AG08396 (cell line): ENCODE data around the gene CCDC60.

Experiments used
- DNase-seq: peaks from one replicate; pipeline ENCODE4 v3.0.0; 2012; ENCODE audit warnings: low spot score, mixed read lengths

CCDC60 gene, protein sequence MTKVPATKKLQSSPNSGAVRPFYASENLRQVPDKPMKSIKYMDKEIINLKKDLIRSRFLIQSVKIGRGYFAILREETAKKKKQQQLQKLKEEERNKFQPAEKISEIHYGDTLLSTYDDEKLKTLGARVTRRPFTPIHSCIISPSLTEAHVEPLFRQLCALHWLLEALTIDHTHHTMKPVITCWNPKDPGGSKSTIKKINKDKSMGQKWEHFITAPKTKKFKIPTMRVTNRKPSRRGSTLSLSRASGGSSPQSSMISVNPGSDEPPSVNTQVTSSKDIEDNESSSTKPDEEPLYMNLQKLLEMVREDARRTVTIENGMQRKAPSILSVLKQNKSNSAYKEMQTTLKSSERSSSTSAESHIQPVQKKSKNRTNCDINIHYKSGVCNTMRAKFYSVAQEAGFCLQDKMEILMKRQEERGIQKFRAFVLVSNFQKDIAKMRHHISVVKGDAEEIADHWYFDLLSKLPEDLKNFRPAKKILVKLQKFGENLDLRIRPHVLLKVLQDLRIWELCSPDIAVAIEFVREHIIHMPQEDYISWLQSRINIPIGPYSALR

DNA sequence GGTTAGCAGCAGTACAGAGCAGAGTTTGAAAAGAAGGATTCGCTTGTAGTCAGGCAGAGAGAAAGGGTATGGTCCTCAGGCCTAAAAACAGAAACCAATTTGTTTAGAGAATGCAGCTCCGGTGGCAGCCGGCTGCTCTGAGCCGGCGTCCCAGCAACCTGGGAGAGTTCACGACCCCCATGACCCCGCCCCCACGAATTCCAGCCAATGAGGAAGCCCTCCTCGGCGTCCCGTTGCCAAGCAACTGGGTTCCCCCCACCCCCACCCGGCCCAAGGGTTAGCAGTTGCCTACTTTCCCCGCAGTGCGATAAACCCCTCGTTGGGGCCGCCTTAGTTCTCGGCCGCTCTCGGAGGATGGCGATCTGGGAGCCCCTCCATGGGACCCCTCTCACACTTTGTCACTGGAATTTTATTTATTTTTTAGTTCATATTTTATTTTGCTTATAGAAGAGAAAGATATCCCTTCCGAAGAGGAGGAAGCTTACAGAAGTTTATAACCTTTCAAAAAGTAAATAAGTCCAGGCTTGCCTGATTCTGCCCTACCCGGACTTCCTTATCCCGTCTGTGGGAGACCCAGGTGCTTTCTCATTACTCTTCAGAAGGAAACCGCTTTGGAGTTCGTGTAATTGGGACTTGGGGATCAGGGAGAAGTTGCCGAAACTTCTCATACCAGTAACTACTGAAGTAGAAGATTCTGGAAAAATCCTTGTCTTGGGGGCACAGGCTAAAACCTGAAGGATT is at the start of gene CCDC60:
TSS of gene CCDC60 (plus strand) at position 300 of the 741 bp plus-strand sequence. CDS start 448 bp downstream, outside the sequence.
- DNase-seq = no peak

GRCh38 chr12:119288576-119288975 is 46.0 kb upstream of the CCDC60 start:
- no peak for DNase-seq

DNA sequence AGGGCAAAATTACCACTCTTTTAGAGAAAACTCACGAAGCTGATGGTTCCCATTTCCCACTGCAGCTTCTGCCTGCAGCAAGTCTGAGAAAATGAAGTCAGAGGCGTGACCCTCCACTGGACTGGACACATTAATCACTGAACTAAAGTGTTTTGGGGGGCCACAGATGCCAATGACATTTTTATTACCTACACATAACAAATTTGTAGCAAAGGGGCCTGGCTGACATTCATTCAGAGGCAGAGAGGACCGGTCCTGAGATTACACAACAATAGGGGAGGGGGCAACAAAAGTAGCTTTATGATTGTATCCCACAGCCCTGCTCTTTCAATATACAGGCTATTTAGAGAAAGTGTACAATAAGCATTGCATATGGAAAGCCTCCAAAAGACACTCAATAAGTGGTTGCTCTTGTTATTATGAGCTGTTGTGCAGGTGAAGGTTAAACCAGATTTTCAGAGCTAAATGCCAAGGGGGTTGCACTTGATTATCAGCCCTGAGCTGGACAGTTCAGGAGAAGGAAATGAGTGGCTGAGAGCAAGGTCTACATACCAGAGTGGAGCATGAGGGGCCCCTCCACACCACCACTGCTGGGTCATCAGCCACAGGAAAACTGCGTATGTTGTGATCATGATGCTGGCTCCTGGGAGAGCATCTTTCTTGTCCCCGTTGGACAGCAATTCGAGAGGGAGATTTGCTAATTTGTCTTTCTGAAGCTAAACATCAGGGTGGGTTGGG is 41.5 kb upstream of the CCDC60 start:
- DNase-seq = no peak

- no peak for DNase-seq
Measured at GRCh38 chr12:119294211-119294610, 40.3 kb upstream of the CCDC60 start.

DNA sequence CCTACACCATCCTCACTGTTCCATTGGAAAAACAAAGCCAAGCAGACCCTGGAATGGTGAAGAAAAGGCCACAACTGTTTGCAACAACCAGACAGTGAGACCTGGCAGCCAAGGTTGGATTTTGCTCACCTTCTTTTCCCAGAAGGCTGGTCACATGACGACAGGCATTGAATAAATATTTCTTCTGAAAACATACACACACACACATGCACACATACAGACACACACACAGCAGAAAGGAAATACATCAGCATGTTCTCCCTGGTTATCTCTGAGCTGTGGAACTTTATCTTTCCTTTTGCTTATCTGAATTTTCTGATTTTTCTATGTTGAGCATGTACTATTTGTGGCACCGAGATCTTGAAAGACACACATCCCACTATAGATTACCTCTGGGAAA is 38.0 kb upstream of the CCDC60 start:
- DNase-seq = no peak

GRCh38 chr12:119299130-119299529 is 35.4 kb upstream of the CCDC60 start:
- no peak for DNase-seq

GRCh38 chr12:119301379-119301778 is 33.1 kb upstream of the CCDC60 start:
- DNase-seq = no peak

GRCh38 chr12:119302451-119303080 is 32.0 kb upstream of the CCDC60 start:
- DNase-seq = no peak

GRCh38 chr12:119306593-119306992 is 27.9 kb upstream of the CCDC60 start:
- DNase-seq = no peak

GRCh38 chr12:119307747-119308146 is 26.8 kb upstream of the CCDC60 start:
- no peak for DNase-seq

DNA sequence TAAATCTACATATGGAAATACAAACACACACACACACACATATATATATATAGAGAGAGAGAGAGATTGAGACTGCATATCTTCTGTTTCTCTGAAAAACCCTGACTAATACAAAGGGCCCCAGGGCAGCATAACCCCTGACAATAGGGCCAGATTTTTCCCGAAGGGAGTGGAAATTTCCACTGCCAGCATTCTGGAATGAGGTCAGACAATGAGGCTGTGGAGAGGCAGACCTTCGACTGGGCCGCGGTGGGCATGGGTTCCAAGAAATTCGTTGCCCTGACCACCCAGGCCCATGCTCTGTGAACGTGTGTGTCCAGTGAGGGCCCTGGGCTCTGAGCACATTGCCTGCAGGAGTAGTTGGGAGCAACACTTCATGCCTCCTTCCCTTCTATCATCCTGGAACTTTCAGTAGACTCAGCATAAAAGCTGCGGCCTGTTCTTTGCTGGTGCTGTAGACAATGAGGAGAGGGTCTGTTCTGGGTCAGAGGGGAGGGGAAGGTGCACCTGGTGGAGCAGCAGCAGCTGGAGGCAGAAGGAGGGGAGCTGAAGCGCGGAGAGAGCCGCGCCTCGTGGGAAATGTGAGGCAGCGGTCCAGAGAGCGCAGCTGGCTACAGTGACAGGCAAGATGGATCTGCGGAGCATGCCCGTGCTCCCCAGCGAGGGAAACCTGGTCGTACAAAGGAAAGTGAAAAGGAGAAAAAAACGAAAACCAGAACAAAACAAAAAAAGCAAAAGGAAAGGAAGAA is 25.6 kb upstream of the CCDC60 start:
- no peak for DNase-seq

DNA sequence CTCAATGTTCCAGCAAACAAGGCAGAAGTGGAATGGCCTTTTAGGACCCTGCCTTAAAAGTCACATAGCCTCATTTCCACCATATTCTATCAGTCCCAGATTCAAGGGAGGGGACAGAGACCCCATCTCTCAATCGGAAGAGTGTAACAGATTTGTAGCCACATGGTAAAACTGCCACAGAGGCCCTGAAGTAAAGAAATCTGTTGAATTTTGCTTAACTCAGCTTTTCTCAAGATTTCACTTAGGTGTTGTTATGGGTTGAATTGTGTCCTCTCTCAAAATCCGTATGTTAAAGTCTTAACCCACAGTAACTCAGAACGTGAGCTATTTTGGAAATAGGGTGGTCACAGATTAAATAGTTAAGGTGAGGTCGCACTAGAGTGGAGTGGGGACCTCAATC is 22.7 kb upstream of the CCDC60 start:
- no peak for DNase-seq

DNA sequence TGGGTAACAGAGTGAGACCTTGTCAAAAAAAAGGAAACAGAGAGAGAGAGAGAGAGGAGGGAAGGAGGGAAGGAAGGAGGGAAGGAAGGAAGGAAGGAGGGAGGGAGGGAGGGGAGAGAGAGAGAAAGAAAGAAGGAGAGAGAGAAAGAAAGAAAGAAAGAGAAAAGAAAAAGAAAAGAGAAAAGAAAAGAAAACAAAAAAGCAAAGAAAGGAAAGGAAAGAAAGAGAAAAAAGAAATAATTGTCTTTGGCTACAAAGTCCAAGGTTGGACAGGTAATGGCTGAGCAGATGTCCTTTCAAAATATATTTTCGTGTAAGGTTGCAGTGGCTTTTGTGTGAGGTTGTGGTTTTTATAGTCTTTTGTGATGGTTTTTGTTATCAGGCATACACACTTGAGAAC is 21.6 kb upstream of the CCDC60 start:
- no peak for DNase-seq

DNA sequence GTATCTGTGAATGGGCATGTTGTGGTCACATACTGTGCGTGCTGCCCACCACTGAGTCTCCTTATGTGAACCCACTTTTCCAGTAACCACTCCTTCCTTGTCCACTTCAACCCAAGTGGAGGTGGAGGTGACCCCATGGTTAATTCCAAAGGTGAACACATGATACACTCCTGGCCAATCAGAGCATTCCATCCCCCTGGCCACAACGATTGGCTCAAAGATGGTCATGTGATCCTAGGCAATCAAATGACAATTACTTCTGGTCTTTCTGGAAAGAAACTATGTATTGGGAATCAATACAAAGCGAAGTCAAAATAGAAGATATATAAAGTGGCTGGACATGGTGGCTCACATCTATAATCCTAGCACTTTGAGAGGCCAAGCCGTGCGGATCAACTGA is 20.2 kb upstream of the CCDC60 start:
- DNase-seq = no peak

- DNase-seq = no peak
Measured at GRCh38 chr12:119319638-119320037, 14.9 kb upstream of the CCDC60 start.

GRCh38 chr12:119320678-119321077 is 13.9 kb upstream of the CCDC60 start:
- no peak for DNase-seq

- no peak for DNase-seq
Measured at GRCh38 chr12:119322301-119322723, 12.2 kb upstream of the CCDC60 start.

DNA sequence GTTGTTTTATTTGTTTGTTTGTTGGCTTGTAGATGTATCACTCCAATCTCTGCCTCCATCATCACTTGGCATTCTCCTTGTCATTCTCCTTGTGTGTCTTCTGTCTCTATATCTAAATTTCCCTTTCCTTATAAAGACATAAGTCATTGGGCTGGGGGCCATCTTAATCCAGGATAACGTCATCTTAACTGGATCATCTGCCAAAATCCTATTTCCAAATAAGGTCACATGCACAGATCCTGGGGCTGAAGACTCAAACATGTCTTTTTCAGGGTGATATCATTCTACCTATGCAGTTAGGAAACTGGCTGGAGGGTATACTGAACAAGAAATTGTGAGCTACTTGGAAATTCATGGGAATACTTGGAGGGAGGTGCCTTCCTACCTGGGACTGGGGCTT is 8.7 kb upstream of the CCDC60 start:
- DNase-seq = no peak

DNA sequence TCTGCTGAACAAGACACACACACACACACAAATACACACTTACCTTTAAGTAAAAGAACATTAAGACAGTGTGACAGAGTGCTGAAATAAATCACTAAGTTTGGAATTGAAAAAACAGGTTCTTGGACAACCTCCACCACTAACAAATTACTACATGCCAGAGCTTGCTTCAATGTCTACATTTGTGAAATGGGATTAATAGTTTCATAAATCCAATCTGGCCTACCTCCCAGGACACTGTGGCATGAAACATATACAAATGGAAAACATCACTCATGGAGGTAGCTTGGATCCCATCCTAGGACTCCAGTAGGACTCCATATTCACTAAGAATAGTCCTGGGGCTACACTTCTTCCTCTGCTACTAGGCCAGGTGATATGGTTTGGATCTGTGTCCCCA is 8.2 kb upstream of the CCDC60 start:
- DNase-seq = no peak

DNA sequence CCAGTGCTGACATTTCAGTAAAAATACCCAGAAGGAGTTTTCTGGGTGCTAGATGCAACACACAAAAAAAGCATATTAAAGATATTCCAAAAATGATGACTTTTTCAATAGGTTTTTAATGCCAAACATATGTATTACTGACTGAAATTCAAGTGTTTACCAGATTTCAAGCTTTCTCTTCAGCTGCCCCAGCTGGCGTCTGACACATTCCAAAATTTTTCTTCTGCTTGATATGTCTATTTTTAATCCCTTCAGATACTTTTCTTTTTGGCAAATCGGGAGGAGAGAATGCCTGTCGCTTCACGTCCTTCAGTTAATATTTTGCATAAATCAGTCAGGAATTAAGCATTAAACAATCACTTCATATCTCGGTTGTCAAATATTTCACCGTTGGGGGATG is 7.1 kb upstream of the CCDC60 start:
- no peak for DNase-seq

DNA sequence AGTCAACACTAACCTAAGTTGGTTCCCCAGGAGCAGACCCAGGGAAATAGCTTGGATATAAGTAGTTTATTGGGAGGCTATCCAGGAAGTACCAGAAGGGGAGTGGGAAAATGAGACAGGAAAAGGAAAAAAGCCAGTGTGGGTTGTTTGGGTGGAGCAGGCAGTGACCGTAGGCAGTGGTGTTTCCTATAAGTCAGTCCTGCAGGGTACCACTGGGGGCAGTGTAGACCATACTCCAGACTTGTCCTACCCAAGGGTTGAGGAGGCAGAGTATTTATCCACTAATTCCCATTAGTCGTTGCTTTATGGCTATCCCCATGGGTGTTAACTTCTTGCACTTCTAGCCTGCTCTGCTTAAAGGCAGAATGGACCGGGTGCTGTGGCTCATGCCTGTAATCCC is 6.4 kb upstream of the CCDC60 start:
- no peak for DNase-seq
